Measurements from ENCODE around the gene ZFP64.

Gene ZFP64

DNA sequence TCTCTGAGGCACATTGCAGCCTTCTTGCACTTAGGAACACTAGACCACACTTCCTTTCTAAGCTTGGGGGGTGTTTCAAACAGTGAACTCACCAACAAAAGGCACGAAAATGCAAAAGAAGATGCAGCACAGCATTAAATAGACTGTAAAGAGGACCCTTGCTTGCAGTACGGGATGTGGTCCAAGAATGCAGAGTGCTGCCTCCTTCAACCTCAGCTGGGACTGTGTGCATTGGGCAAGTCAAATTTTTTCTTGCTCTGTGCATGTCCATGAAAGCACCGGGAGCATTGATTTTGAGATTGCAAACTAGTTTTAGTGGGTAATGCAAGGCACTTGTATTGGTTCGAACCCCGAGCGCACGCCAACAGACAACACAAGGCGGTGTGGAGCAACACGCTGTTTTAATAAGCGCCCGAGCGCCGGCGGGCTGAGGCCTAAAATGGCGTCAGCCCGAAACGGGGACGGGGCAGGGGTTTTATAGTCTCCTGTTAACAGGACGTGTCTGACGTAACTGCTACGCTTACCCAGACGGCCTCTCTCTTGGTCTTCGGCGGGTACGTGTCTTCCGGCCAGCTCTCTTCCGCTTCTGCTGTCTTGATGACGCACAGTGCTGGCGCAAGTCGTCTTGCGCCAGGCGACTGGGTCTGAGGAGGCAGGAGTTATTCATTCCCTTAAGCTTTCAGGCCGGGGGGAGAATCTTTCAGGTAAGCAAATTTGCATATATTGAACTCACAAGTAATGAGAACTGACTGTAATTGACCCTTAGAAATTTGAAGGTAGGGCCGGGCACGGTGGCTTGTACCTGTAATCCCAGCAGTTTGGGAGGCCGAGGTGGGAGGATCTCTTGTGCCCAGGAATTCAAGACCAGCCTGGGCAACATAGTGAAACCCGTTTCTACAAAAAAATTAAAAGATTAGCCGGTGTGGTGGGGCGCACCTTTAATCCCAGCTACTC is 18.7 kb upstream of the ZFP64 start:
- Histone ChIP-seq H2AFZ (ENCODE audit: low read length) (0 out of 2 replicates have a peak overlapping the region, but pooled peaks have one; percentile 49), H3K9ac (ENCODE audit: low read depth, low read length, poor library complexity, severe bottlenecking) (no peak overlapping the region)

GRCh38 chr20:52209154-52209571 is 17.6 kb upstream of the ZFP64 start:
- Histone ChIP-seq H3K4me1 (ENCODE audit: insufficient read depth, low read length, poor library complexity, severe bottlenecking) (no peaks in the 10 kb centered on the region), H3K9ac (ENCODE audit: low read depth, low read length, poor library complexity, severe bottlenecking) (no peak overlapping the region), H3F3A (ENCODE audit: low read depth) (no peaks in the 10 kb centered on the region), H3K9me2 (replicated peaks; ENCODE audit: low read depth, low read length) (no peaks in the 10 kb centered on the region), H3K4me2 (ENCODE audit: low read depth, low read length, poor library complexity, severe bottlenecking) (no peak overlapping the region), H3K36me3 (ENCODE audit: insufficient read depth, low read length) (no peaks in the 10 kb centered on the region), H3K27me3 (ENCODE audit: insufficient read depth, low read length, poor library complexity, severe bottlenecking) (peaks cover 3% of the 10 kb centered on the region), H2AFZ (ENCODE audit: low read length) (no peak overlapping the region), H4K20me1 (ENCODE audit: insufficient read depth, low read length, poor library complexity, severe bottlenecking) (no peaks in the 10 kb centered on the region), H3K79me2 (ENCODE audit: insufficient read depth, low read length) (no peaks in the 10 kb centered on the region), H3K4me3 (ENCODE audit: low read length, poor library complexity, severe bottlenecking) (no peak overlapping the region), H3K9me3 (ENCODE audit: insufficient read depth, low read depth, low read length) (no peaks in the 10 kb centered on the region)
- TF ChIP-seq EZH2phosphoT487 (IDR thresholded peaks at IDR 0.05; ENCODE audit: borderline replicate concordance) (no peak), CTCF (conservative IDR thresholded peaks at IDR 0.05; ENCODE audit: low read length) (no peak)

More for the DNA sequence above, 18.7 kb upstream of the ZFP64 start:
- H3K9me2 ChIP-seq (replicated peaks; ENCODE audit: low read depth, low read length): no peaks in the 10 kb centered on the region
- no peaks in the 10 kb centered on the region for H3K36me3 ChIP-seq (ENCODE audit: insufficient read depth, low read length)
- no peaks in the 10 kb centered on the region for H3K9me3 ChIP-seq (ENCODE audit: insufficient read depth, low read depth, low read length)
- H3K4me3 ChIP-seq (ENCODE audit: low read length, poor library complexity, severe bottlenecking): no peak overlapping the region
- H3K27me3 ChIP-seq (ENCODE audit: insufficient read depth, low read length, poor library complexity, severe bottlenecking): peaks cover 3% of the 10 kb centered on the region
- TF ChIP-seq EZH2phosphoT487 (IDR thresholded peaks at IDR 0.05; ENCODE audit: borderline replicate concordance): no peak
- no peak for TF ChIP-seq CTCF (conservative IDR thresholded peaks at IDR 0.05; ENCODE audit: low read length)
- no peaks in the 10 kb centered on the region for H3K79me2 ChIP-seq (ENCODE audit: insufficient read depth, low read length)
- no peaks in the 10 kb centered on the region for H3K4me1 ChIP-seq (ENCODE audit: insufficient read depth, low read length, poor library complexity, severe bottlenecking)
- no peak overlapping the region for H3K4me2 ChIP-seq (ENCODE audit: low read depth, low read length, poor library complexity, severe bottlenecking)
- H3F3A ChIP-seq (ENCODE audit: low read depth): no peaks in the 10 kb centered on the region
- no peaks in the 10 kb centered on the region for H4K20me1 ChIP-seq (ENCODE audit: insufficient read depth, low read length, poor library complexity, severe bottlenecking)

DNA sequence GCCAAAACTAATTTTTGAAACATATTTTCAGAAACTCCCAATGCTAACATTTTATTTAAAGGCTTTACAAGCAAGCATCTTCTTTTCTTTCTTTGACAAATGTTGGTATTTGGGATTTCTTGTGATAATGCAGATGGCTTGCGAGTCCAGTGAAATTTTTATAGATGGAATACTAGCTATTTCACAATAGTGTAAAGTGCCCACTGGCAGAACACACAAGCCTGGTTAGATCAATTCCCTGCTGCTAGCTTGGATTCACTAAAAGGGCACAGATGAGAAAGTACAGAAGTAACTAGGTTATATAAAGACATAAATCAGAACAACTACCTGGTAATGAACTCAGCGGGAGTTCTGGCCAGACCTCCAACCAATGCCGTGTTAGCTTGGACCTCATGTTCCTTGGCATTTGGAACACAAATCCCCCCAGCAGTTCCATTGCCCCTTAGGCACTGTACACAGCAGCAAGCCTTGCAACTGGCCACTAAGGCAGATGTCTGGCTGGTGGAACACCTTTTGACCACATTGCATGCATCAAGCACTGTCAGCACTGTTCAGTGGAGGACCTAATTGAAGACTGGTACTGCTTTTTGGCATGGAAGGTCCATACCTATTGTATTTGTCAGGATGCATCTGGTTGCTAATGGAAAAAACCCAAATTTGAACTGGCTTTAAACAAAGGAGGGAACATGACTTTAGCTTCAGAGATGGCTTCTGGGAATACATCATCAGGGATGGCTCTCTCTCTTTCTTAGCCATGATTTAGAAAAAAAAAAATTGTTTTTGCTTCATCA is 15.6 kb upstream of the ZFP64 start:
- Histone ChIP-seq H4K20me1 (ENCODE audit: insufficient read depth, low read length, poor library complexity, severe bottlenecking) (no peaks in the 10 kb centered on the region), H3F3A (ENCODE audit: low read depth) (no peaks in the 10 kb centered on the region), H2AFZ (ENCODE audit: low read length) (no peak overlapping the region), H3K9ac (ENCODE audit: low read depth, low read length, poor library complexity, severe bottlenecking) (no peak overlapping the region), H3K27me3 (ENCODE audit: insufficient read depth, low read length, poor library complexity, severe bottlenecking) (peaks cover 3% of the 10 kb centered on the region), H3K9me2 (replicated peaks; ENCODE audit: low read depth, low read length) (no peaks in the 10 kb centered on the region), H3K4me1 (ENCODE audit: insufficient read depth, low read length, poor library complexity, severe bottlenecking) (no peaks in the 10 kb centered on the region), H3K4me2 (ENCODE audit: low read depth, low read length, poor library complexity, severe bottlenecking) (no peak overlapping the region), H3K4me3 (ENCODE audit: low read length, poor library complexity, severe bottlenecking) (no peak overlapping the region), H3K79me2 (ENCODE audit: insufficient read depth, low read length) (no peaks in the 10 kb centered on the region), H3K9me3 (ENCODE audit: insufficient read depth, low read depth, low read length) (no peaks in the 10 kb centered on the region), H3K36me3 (ENCODE audit: insufficient read depth, low read length) (no peaks in the 10 kb centered on the region)
- TF ChIP-seq EZH2phosphoT487 (IDR thresholded peaks at IDR 0.05; ENCODE audit: borderline replicate concordance) (no peak), CTCF (conservative IDR thresholded peaks at IDR 0.05; ENCODE audit: low read length) (no peak)
